ENCODE measurements around the gene SLC25A22. TPM values are rescaled to one million over a fixed set of nuclear protein-coding genes. Genes with fewer than 3 reads are reported as not detected.

Gene SLC25A22
- total and polyA plus RNA-seq, 10 of the 15 experiments (the other 5 are each of a cell fraction or from before 2014, with no cell fraction given): 0.27 to 27.0 (median 8.2) TPM

- TF ChIP-seq TAF1 (IDR thresholded peaks at IDR 0.05; ENCODE audit: borderline replicate concordance, low read depth, low read length) (no peak), TCF12 (IDR thresholded peaks at IDR 0.05; ENCODE audit: low read depth, low read length) (no peak), MEF2B (IDR thresholded peaks at IDR 0.05; ENCODE audit: partially characterized antibody, poor library complexity, severe bottlenecking) (no peak)
- TF ChIP-seq, protein P1, sequence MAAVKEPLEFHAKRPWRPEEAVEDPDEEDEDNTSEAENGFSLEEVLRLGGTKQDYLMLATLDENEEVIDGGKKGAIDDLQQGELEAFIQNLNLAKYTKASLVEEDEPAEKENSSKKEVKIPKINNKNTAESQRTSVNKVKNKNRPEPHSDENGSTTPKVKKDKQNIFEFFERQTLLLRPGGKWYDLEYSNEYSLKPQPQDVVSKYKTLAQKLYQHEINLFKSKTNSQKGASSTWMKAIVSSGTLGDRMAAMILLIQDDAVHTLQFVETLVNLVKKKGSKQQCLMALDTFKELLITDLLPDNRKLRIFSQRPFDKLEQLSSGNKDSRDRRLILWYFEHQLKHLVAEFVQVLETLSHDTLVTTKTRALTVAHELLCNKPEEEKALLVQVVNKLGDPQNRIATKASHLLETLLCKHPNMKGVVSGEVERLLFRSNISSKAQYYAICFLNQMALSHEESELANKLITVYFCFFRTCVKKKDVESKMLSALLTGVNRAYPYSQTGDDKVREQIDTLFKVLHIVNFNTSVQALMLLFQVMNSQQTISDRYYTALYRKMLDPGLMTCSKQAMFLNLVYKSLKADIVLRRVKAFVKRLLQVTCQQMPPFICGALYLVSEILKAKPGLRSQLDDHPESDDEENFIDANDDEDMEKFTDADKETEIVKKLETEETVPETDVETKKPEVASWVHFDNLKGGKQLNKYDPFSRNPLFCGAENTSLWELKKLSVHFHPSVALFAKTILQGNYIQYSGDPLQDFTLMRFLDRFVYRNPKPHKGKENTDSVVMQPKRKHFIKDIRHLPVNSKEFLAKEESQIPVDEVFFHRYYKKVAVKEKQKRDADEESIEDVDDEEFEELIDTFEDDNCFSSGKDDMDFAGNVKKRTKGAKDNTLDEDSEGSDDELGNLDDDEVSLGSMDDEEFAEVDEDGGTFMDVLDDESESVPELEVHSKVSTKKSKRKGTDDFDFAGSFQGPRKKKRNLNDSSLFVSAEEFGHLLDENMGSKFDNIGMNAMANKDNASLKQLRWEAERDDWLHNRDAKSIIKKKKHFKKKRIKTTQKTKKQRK (IDR thresholded peaks at IDR 0.05; ENCODE audit: low read depth, low read length): no peak
These were observed 25.6 kb upstream of the SLC25A22 start (continued) for GRCh38 chr11:823441-824291.

- FAIRE-seq: no peak
- RAD21 ChIA-PET (ENCODE audit: unreplicated experiment): interaction anchor here (1.1 kb wide), 1 partner anchor 19 kb away, joined by 3 read pairs; no protein-coding TSS in a partner anchor
- ATAC-seq: no peak
- Histone ChIP-seq H3K9ac (ENCODE audit: control insufficient read depth, insufficient read depth, low read length) (no peak overlapping the region), H3K27ac (ENCODE audit: control insufficient read depth, insufficient read depth) (no peak overlapping the region), H3K4me2 (ENCODE audit: control insufficient read depth, insufficient read depth) (no peak overlapping the region), H4K20me1 (ENCODE audit: control insufficient read depth, insufficient read depth) (no peaks in the 10 kb centered on the region; the same call in 1 of the 2 replicates), H3K4me3 (no peak overlapping the region), H3K9me3 (replicated peaks; ENCODE audit: control insufficient read depth, insufficient read depth, low read length) (no peaks in the 10 kb centered on the region), H3K79me2 (ENCODE audit: control insufficient read depth, insufficient read depth, low read length) (peaks cover 5% of the 10 kb centered on the region), H3K36me3 (ENCODE audit: control insufficient read depth in 2 of 2, insufficient read depth in 2 of 2, low read length in 1 of 2) (no peaks in the 10 kb centered on the region; a peak in 2 of 4 replicates), H3K27me3 (replicated peaks in 1 of 2; ENCODE audit: control insufficient read depth in 2 of 2, insufficient read depth in 2 of 2, low read length in 1 of 2) (no peaks in the 10 kb centered on the region), H2AFZ (ENCODE audit: control insufficient read depth, low read depth, low read length) (no peak overlapping the region), H3K4me1 (ENCODE audit: control insufficient read depth, insufficient read depth, low read length) (no peaks in the 10 kb centered on the region; the same call in 1 of the 2 replicates)
- CTCF ChIA-PET: no interaction called here
- no peak for DNase-seq (ENCODE audit: low read depth, low spot score)
- TF ChIP-seq PAX5 (IDR thresholded peaks at IDR 0.05; ENCODE audit: borderline replicate concordance, low read depth, low read length): no peak
- TF ChIP-seq HDAC2 (IDR thresholded peaks at IDR 0.05): no peak
- TF ChIP-seq ATF7 (IDR thresholded peaks at IDR 0.05; ENCODE audit: low read depth): no peak
- no peak for TF ChIP-seq HDGF (IDR thresholded peaks at IDR 0.05)
- TF ChIP-seq, protein P2, sequence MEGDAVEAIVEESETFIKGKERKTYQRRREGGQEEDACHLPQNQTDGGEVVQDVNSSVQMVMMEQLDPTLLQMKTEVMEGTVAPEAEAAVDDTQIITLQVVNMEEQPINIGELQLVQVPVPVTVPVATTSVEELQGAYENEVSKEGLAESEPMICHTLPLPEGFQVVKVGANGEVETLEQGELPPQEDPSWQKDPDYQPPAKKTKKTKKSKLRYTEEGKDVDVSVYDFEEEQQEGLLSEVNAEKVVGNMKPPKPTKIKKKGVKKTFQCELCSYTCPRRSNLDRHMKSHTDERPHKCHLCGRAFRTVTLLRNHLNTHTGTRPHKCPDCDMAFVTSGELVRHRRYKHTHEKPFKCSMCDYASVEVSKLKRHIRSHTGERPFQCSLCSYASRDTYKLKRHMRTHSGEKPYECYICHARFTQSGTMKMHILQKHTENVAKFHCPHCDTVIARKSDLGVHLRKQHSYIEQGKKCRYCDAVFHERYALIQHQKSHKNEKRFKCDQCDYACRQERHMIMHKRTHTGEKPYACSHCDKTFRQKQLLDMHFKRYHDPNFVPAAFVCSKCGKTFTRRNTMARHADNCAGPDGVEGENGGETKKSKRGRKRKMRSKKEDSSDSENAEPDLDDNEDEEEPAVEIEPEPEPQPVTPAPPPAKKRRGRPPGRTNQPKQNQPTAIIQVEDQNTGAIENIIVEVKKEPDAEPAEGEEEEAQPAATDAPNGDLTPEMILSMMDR (IDR thresholded peaks at IDR 0.05 in 2 of 3, conservative IDR thresholded peaks at IDR 0.05 in 1 of 3; ENCODE audit: control insufficient read depth in 2 of 3, extremely low read depth in 1 of 3, insufficient read depth in 1 of 3, low read depth in 3 of 3, low read length in 3 of 3): no peak
- TF ChIP-seq ETV6 (conservative IDR thresholded peaks at IDR 0.05 in 1 of 2, IDR thresholded peaks at IDR 0.05 in 1 of 2; ENCODE audit: borderline replicate concordance in 1 of 2, low read depth in 1 of 2): no peak
- TF ChIP-seq JUND (IDR thresholded peaks at IDR 0.05; ENCODE audit: low read depth, low read length): no peak
- TF ChIP-seq KDM1A (IDR thresholded peaks at IDR 0.05; ENCODE audit: borderline replicate concordance): no peak
- TF ChIP-seq GATAD2B (conservative IDR thresholded peaks at IDR 0.05; ENCODE audit: low read depth): no peak
- TF ChIP-seq SUPT20H (IDR thresholded peaks at IDR 0.05; ENCODE audit: borderline replicate concordance, control insufficient read depth, low read depth, low read length): no peak
- in situ Hi-C loops (cut with MboI) (loop anchor here (25.0 kb wide), 1 partner anchor 1566 kb away; the partner anchor contains the start of gene CD81), intact Hi-C loops (cut with micrococcal nuclease; ENCODE audit: unreplicated experiment) (no loop called here)
- BruUV-seq (replicated peaks): no TSS peak
- POLR2A ChIA-PET: interaction anchor here (1.0 to 3.3 kb wide), 2 partner anchors 10 to 22 kb away, joined by 5 to 12 read pairs; partner anchors contain the start of gene TSPAN4
- SMC1A ChIA-PET (ENCODE audit: uncharacterized antibody, unreplicated experiment): no interaction called here
- WGBS (ENCODE audit: insufficient coverage, insufficient replicate concordance, low lambda C conversion rate, missing lambda C conversion rate): 84% methylated on average over 18 of the region's 22 CpGs
These were observed 23.7 kb upstream of the SLC25A22 start for GRCh38 chr11:821512-822371.
